PC-9 (cell line): ENCODE results near the gene NUP210.

Experiments
- EZH2 ChIP-seq: fragments of 200-600 bp; sonication (generic); IDR thresholded peaks from 2 replicates; pipeline ENCODE4 v1.8.0; 2017; ENCODE audit warnings: antibody characterized with exemption, low read depth
- TF ChIP-seq, protein P1 (sequence below): fragments of 200-600 bp; sonication (generic); conservative IDR thresholded peaks from 2 replicates; pipeline ENCODE4 v1.6.1; 2017; ENCODE audit warnings: mixed run types, antibody characterized with exemption, mild to moderate bottlenecking, moderate library complexity

DNA sequence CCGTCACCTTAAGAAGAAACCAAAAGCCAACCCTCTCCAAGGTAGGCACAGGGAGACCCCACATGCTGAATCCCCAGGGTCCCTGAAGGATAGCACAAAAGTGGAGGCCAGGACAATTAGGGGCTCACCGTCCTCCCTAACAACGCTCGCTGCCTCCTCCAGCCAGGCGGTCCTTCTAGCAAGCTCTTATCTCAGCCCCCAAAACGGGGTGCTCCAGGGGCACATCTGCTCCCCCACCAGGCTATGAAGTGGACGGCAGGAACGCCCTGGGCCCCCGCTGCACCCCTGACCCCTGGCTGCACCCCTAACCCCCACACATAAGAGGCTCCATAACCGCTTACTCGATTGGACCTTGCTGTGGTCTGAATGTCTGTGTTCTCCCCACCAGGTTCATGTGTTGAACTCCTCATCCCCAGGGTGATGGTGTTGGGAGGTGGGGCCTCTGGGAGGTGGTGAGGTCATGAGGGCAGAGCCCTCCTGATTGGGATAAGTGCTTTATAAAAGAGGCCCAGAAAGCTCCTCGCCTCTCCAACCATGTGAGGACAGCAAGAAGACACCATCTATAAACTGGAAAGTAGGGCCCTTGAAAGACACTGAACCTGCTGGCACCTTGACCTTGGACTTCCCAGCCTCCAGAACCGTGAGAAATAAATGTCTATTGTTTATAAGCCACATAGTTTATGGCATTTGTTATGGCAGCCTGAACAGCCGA lies 153.3 kb downstream of the NUP210 start:
- TF ChIP-seq, protein P1, sequence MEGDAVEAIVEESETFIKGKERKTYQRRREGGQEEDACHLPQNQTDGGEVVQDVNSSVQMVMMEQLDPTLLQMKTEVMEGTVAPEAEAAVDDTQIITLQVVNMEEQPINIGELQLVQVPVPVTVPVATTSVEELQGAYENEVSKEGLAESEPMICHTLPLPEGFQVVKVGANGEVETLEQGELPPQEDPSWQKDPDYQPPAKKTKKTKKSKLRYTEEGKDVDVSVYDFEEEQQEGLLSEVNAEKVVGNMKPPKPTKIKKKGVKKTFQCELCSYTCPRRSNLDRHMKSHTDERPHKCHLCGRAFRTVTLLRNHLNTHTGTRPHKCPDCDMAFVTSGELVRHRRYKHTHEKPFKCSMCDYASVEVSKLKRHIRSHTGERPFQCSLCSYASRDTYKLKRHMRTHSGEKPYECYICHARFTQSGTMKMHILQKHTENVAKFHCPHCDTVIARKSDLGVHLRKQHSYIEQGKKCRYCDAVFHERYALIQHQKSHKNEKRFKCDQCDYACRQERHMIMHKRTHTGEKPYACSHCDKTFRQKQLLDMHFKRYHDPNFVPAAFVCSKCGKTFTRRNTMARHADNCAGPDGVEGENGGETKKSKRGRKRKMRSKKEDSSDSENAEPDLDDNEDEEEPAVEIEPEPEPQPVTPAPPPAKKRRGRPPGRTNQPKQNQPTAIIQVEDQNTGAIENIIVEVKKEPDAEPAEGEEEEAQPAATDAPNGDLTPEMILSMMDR, result no peak
- TF ChIP-seq EZH2, result no peak
